ENCODE data around the gene OR51A2.

DNA sequence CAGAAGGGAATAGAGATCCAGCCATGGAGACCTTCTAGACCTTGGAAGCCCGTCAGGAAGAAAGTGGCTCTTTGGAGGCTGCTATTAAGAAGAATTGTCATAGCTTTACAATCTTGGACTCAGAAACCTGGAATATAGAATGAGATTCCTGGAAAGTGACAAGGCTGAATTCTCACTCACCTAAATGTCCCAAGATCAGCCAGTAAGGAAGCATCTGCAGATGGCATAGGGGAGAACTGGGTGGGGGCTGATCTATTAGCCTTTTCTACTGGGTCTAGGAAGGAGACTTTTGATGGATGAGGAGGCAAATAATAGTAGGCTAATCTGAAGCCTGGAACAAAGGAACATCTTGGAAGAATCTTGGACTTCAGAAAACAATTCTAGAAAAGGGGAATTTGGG lies 31.3 kb downstream of the OR51A2 start, which contains the start of gene OR51G1:
- no peak for TF ChIP-seq POLR2A (IDR thresholded peaks at IDR 0.05)
- TF ChIP-seq, protein P1, sequence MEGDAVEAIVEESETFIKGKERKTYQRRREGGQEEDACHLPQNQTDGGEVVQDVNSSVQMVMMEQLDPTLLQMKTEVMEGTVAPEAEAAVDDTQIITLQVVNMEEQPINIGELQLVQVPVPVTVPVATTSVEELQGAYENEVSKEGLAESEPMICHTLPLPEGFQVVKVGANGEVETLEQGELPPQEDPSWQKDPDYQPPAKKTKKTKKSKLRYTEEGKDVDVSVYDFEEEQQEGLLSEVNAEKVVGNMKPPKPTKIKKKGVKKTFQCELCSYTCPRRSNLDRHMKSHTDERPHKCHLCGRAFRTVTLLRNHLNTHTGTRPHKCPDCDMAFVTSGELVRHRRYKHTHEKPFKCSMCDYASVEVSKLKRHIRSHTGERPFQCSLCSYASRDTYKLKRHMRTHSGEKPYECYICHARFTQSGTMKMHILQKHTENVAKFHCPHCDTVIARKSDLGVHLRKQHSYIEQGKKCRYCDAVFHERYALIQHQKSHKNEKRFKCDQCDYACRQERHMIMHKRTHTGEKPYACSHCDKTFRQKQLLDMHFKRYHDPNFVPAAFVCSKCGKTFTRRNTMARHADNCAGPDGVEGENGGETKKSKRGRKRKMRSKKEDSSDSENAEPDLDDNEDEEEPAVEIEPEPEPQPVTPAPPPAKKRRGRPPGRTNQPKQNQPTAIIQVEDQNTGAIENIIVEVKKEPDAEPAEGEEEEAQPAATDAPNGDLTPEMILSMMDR (IDR thresholded peaks at IDR 0.05), result no peak

Data from tibial nerve (tissue), 3 donors.